ENCODE data around the gene GLRA2. TPM values are rescaled to one million over a fixed set of nuclear protein-coding genes. Genes with fewer than 3 reads are reported as not detected.

Gene GLRA2
- total and polyA plus RNA-seq, 2 donors (not counting 1 experiment from before 2014, with no cell fraction given) = not detected

DNA sequence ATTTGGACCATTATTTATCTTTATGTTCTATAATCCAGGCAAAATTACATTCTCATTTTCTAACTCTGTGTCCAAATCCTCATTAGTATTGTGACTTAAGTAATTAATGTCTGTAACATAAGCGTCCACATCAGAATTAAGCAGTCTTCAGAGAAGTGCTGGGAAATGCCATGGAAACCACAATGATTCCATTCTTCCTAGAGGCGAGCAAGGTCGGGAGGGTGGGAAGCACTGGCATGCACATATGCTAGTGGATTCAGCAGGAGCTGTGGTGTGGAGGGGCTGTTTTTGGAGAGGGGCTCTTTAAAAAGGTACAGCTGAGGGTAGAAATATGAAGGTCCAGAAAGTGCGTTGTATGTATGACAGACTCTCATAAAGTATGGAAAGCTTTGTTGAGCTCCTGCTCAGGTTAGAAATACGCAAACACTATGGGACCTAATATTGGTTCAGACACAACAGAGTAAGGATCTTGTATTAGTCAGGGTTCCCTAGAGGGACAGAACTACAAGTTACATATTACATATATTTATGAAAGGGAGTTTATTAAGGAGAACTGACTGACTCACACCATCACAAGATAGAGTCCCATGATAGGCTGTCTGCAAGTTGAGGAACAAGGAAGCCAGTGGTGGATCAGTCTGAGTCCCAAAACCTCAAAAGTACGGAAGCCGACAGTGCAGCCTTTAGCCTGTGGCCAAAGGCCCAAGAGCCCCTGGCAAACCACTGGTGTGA is 61.5 kb downstream of the GLRA2 start:
- Histone ChIP-seq H3K9me3 (ENCODE audit: control extremely low read depth in 1 of 3, control insufficient read depth in 2 of 3, insufficient read depth in 1 of 3, low read length in 2 of 3) (no peaks in the 10 kb centered on the region), H3K27ac (ENCODE audit: low read length in 2 of 2) (no peak overlapping the region), H3K27me3 (replicated peaks in 1 of 4; ENCODE audit: control extremely low read depth in 1 of 4, control insufficient read depth in 3 of 4, insufficient read depth in 4 of 4, low read length in 3 of 4) (no peaks in the 10 kb centered on the region), H3K4me2 (replicated peaks; ENCODE audit: low read depth, low read length, poor library complexity, severe bottlenecking) (no peak overlapping the region), H2AFZ (ENCODE audit: insufficient read depth, low read depth, low read length, poor library complexity, severe bottlenecking) (no peak overlapping the region), H4K20me1 (ENCODE audit: control insufficient read depth, insufficient read depth, low read length, poor library complexity, severe bottlenecking) (no peaks in the 10 kb centered on the region), H3K4me1 (ENCODE audit: control insufficient read depth in 2 of 2, insufficient read depth in 2 of 2, low read length in 2 of 2) (no peaks in the 10 kb centered on the region), H3K9ac (ENCODE audit: low read length) (no peak overlapping the region), H3K79me2 (ENCODE audit: control insufficient read depth, insufficient read depth, low read length) (no peaks in the 10 kb centered on the region), H3K36me3 (replicated peaks in 1 of 2; ENCODE audit: control extremely low read depth in 1 of 2, control insufficient read depth in 1 of 2, extremely low read depth in 1 of 2, insufficient read depth in 2 of 2, low read length in 1 of 2) (no peaks in the 10 kb centered on the region), H3K4me3 (ENCODE audit: control extremely low read depth in 1 of 5, extremely low read depth in 1 of 5, insufficient read depth in 1 of 5, low read depth in 2 of 5, low read length in 4 of 5) (no peak overlapping the region)
- no peaks in the 10 kb centered on the region for H3K9me3 Mint-ChIP-seq (ENCODE audit: insufficient read depth)
- no peak overlapping the region for H3K4me3 Mint-ChIP-seq
- intact Hi-C loops (cut with micrococcal nuclease) = no loop called here
- H3K27me3 Mint-ChIP-seq = no peaks in the 10 kb centered on the region
- ChIA-PET POLR2A (no interaction called here), CTCF (no interaction called here)
- ATAC-seq (ENCODE audit: low read depth) (no peak), DNase-seq (no peak)
- H3K27ac Mint-ChIP-seq = no peak overlapping the region
- TF ChIP-seq, protein P1, sequence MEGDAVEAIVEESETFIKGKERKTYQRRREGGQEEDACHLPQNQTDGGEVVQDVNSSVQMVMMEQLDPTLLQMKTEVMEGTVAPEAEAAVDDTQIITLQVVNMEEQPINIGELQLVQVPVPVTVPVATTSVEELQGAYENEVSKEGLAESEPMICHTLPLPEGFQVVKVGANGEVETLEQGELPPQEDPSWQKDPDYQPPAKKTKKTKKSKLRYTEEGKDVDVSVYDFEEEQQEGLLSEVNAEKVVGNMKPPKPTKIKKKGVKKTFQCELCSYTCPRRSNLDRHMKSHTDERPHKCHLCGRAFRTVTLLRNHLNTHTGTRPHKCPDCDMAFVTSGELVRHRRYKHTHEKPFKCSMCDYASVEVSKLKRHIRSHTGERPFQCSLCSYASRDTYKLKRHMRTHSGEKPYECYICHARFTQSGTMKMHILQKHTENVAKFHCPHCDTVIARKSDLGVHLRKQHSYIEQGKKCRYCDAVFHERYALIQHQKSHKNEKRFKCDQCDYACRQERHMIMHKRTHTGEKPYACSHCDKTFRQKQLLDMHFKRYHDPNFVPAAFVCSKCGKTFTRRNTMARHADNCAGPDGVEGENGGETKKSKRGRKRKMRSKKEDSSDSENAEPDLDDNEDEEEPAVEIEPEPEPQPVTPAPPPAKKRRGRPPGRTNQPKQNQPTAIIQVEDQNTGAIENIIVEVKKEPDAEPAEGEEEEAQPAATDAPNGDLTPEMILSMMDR (IDR thresholded peaks at IDR 0.05) = no peak
- no peak for TF ChIP-seq EZH2 (IDR thresholded peaks at IDR 0.05; ENCODE audit: borderline replicate concordance, insufficient read depth, low read depth, low read length, poor library complexity, severe bottlenecking)
- WGBS (ENCODE audit: insufficient coverage) = 81% methylated on average over 4 of the region's 7 CpGs
- H3K4me1 Mint-ChIP-seq = no peaks in the 10 kb centered on the region

DNA sequence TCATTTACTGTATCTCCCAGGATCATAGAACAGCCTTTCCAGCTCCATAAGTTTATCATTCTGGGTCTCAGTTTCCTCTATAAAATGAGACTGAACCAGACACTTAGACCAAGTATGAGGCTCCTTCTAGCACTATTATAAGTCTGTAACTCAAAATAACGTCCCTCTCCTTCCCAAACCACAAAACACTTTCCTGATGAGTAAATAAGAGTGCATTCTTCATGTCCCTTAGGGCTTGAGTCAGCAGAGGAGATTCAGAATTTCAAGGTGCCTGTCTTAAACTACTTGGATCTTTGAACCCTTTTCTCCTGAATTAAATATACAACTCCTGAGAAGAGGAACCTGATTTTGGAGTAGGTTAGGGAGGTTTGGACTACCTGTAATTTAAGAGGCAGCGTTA is 62.6 kb downstream of the GLRA2 start:
- WGBS (ENCODE audit: insufficient coverage) = no CpG with 5 or more reads among the region's 2 CpGs
- no peak for DNase-seq
- Histone ChIP-seq H4K20me1 (ENCODE audit: control insufficient read depth, insufficient read depth, low read length, poor library complexity, severe bottlenecking) (no peaks in the 10 kb centered on the region), H3K79me2 (ENCODE audit: control insufficient read depth, insufficient read depth, low read length) (no peaks in the 10 kb centered on the region), H3K9me3 (ENCODE audit: control extremely low read depth in 1 of 3, control insufficient read depth in 2 of 3, insufficient read depth in 1 of 3, low read length in 2 of 3) (no peaks in the 10 kb centered on the region), H3K4me1 (ENCODE audit: control insufficient read depth in 2 of 2, insufficient read depth in 2 of 2, low read length in 2 of 2) (no peaks in the 10 kb centered on the region), H3K36me3 (replicated peaks in 1 of 2; ENCODE audit: control extremely low read depth in 1 of 2, control insufficient read depth in 1 of 2, extremely low read depth in 1 of 2, insufficient read depth in 2 of 2, low read length in 1 of 2) (no peaks in the 10 kb centered on the region), H3K27me3 (replicated peaks in 1 of 4; ENCODE audit: control extremely low read depth in 1 of 4, control insufficient read depth in 3 of 4, insufficient read depth in 4 of 4, low read length in 3 of 4) (no peaks in the 10 kb centered on the region), H3K4me2 (replicated peaks; ENCODE audit: low read depth, low read length, poor library complexity, severe bottlenecking) (no peak overlapping the region), H3K27ac (ENCODE audit: low read length in 2 of 2) (no peak overlapping the region), H3K4me3 (ENCODE audit: control extremely low read depth in 1 of 5, extremely low read depth in 1 of 5, insufficient read depth in 1 of 5, low read depth in 2 of 5, low read length in 4 of 5) (no peak overlapping the region), H2AFZ (ENCODE audit: insufficient read depth, low read depth, low read length, poor library complexity, severe bottlenecking) (no peak overlapping the region), H3K9ac (ENCODE audit: low read length) (no peak overlapping the region)
- no peak for ATAC-seq (ENCODE audit: low read depth)
- Mint-ChIP-seq H3K4me1 (no peaks in the 10 kb centered on the region), H3K4me3 (no peak overlapping the region), H3K9me3 (ENCODE audit: insufficient read depth) (no peaks in the 10 kb centered on the region), H3K27ac (no peak overlapping the region), H3K27me3 (peaks cover 2% of the 10 kb centered on the region)
- ChIA-PET CTCF (no interaction called here), POLR2A (no interaction called here)
- TF ChIP-seq EZH2 (IDR thresholded peaks at IDR 0.05; ENCODE audit: borderline replicate concordance, insufficient read depth, low read depth, low read length, poor library complexity, severe bottlenecking) = no peak
- TF ChIP-seq, protein P1 (IDR thresholded peaks at IDR 0.05) = no peak
- intact Hi-C loops (cut with micrococcal nuclease) = no loop called here
